Mucosa of gallbladder (tissue), 1 donor: ENCODE results near the gene ADK. TPM values are rescaled to one million over a fixed set of nuclear protein-coding genes. Genes with fewer than 3 reads are reported as not detected.
"Not testable (repeated sequence)": the region's sequence is repeated elsewhere in the genome, so short reads cannot be mapped to it uniquely, and the experiment has no call there.

Experiments used
- DNase-seq: peaks from one replicate; pipeline ENCODE4 v3.0.0-alpha.2; 2020; ENCODE audit warnings: low spot score
- total RNA-seq: library from RNA; stranded (reverse); gene quantifications from one replicate; pipeline ENCODE4 v1.2.1, GENCODE V29; 2021
- donor health status: DM: no; HTN: no; CAD: no.

Gene ADK
- total RNA-seq, 1 donor from 2014 or later = 13.0 TPM

- no peak for DNase-seq
Observed at GRCh38 chr10:74419958-74420375, 268.9 kb downstream of the ADK start.

- DNase-seq = no peak
Observed at GRCh38 chr10:74424565-74424964, 273.5 kb downstream of the ADK start.

GRCh38 chr10:74425456-74426001 lies 274.5 kb downstream of the ADK start:
- no peak for DNase-seq

GRCh38 chr10:74431816-74432215 lies 280.8 kb downstream of the ADK start:
- DNase-seq = no peak

GRCh38 chr10:74432841-74433594 lies 282.0 kb downstream of the ADK start:
- DNase-seq = no peak

DNA sequence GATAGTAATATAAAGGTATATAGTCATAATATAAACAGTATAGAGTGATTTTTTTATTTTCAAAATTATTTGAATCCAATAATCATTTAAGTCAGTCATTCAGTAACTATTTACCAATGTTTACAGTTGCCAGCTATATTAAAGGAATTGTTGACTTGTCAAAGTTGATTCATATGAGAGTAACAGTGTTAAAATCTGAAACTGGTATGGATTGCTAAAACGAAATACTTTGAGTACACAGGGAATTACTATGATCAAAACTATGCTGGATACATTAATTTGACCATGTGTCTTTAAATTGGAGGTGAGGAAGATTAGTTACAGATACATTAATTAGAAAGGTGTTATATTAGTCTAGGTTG lies 282.6 kb downstream of the ADK start:
- no peak for DNase-seq

DNA sequence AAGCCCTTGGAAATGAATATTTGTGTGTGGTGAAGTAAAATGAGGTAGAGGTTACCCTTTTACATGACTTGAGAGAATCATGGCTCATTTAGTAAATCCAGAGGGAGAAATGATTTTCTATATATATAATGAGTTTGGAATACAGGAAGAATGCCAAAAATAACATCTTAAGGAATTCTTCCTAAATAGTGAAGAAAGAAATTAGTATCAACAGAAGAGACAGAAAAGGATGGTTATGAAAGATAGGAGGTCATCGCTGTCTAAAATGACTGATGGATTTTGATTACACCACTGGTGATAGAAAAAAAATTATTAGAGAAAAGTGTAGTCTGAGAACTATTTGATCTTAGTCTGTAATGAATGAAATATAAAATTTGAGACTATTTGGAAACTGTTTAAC lies 283.0 kb downstream of the ADK start:
- no peak for DNase-seq

GRCh38 chr10:74434547-74434946 lies 283.5 kb downstream of the ADK start:
- no peak for DNase-seq

DNA sequence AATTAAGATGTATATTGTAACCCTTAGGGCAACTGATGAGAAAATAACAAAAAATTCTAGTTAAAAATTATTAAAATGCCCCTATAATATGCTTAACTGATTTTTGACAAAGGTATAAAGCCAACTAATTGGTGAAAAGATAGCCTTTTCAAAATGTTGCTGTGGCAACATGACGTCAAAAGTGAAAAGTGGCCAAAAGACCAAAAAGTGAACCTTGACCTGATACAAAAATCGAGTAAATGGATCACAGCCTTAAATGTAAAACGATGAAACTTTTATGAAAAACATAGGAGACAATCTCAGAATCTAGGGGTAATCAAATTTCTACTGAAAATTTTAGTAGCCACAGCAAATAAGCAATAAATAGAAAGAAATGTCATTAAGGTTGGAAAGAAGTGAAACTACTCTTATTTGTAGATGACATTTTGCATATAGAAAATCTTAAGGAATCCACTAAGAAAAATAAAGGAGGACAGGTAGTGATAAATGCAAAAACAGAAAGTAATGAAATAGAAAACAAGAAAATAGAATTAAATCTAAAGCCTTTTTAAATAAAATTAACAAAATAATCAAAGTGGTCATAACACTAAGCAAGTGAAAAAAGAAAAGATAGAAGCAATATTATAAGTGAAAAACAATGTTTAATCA lies 285.6 kb downstream of the ADK start:
- no peak for DNase-seq

- no peak for DNase-seq
Observed at GRCh38 chr10:74437822-74438221, 286.8 kb downstream of the ADK start.

DNA sequence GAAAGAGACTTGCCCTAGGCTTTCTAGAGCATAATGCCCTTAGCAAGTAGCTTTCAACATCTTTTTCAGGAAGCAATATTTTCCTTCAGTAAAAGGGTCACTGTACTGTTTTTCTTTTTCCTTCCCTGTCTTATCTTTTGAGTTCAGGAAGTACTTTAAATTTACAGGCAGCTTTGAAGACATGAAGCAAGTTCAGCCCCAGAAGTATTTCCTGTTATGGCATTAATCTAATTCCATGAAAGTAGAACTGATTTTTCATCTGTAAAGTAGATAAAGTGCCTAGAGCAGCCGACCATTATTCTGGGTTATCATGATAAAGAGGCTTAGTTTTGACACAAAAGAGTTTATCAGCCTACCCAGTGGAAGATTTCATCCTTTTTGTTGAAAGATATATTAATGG lies 288.2 kb downstream of the ADK start:
- no peak for DNase-seq

DNA sequence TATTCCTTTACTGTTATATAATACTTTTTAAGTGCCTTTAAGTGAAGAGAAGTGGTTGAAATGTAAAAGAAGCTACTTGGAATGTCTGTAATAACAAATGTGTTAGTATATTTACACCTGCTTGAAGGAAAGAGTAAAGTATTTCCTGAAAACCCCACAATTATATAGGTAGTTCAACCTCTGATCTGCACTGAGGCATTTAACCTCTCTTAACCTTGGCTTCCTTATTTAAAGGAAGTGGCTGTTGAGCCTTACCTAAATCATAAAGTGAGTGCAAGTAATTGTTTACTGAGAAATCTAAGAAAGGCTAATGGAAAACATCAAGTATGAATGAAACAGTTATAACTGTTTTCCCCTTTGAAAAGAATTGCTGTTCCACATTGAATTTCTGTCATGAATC lies 294.5 kb downstream of the ADK start:
- no peak for DNase-seq

- no peak for DNase-seq
Observed at GRCh38 chr10:74450602-74451001, 299.6 kb downstream of the ADK start.

GRCh38 chr10:74451127-74451829 lies 300.3 kb downstream of the ADK start:
- DNase-seq = no peak

DNA sequence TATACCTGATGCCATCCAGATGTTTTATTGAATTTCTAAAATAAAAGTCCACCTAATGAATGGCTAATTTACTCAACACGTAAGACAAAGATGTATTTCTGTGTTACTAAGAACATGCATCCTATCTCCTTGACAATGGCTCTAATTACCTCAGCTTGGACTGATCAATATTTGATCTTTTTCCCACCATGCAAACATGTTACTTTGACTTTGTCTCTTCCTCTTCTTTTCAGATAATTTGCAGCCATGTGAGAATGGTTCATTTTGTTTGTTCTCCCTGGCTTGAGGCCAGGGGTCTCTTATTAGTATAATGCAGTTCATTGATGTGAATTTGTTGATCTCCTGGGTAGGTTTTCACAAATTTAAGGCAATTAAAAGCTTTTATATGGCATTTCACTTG lies 302.1 kb downstream of the ADK start:
- no peak for DNase-seq

- DNase-seq = not testable (repeated sequence)
Observed at GRCh38 chr10:74457478-74457877, 306.5 kb downstream of the ADK start.

DNA sequence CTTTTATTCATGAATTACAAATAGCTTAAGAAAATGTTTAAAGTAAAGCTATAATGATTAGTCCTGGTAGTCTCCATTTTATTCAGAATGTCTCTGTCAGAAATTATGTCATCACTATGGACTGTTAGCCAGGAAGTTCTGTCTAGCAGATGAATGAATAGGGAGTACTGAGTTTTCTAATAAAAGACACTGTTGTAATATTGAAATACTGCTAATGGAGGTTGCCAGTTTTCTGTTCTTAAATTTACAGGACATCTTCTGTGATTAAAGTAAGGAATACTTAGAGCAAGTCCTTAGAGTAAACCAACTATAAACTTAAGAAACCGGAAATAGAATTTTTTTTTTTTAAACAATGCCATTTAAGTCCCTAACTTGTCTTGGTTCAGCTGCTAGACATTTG lies 309.8 kb downstream of the ADK start:
- DNase-seq = no peak

DNA sequence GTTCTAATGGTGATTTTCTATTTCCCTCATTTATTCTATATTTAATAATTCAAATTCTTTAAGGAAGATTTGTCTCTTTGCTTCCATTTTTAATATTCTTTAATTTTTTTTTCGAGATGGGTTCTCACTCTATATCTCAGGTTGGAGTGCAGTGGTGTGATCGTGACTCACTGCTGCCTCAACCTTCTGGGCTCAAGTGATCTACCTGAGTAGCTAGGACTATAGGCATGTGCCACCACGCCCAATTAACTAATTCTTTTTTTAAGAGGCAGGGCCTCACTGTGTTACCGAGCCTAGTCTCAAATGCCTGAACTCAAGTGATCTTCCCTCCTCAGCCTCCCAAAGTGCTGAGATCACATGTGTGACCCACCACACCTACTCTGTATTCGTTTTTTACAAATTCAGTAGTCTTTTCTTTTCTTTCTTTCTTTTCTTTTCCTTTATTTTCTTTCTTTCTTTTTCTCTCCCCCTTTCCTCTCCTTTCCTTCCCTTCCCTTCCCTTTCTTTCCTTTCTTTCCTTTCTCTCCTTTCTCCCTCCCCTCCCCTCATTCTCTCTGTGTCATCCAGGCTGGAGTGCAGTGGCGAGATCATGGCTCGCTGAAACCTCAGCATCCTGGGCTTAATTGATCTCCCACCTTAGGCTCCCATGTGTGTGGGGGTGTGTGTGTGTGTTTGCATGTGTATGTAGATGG lies 323.1 kb downstream of the ADK start:
- no peak for DNase-seq

DNA sequence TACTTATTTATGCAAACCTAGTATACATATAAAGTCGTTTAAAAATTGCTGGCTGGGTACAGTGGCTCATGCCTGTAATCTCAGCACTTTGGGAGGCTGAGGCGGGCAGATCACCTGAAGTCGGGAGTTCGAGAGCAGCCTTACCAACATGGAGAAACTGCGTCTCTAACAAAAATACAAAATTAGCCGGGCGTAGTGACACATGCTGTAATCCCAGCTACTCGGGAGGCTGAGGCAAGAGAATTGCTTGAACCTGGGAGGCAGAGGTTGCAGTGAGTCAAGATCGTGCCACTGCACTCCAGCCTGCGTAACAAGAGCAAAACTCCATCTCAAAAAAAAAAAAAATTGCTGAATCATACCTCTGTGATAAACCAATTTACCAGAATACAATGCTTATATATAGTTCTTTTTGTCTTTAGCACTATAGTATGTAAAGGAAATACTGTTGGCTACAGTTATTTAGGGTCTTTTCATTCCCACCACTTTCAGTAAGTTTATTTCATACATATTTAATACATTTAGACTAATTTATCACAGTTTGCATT lies 325.2 kb downstream of the ADK start:
- not testable (repeated sequence) for DNase-seq

GRCh38 chr10:74480778-74481177 lies 329.8 kb downstream of the ADK start:
- DNase-seq = no peak

GRCh38 chr10:74483356-74483755 lies 332.3 kb downstream of the ADK start:
- no peak for DNase-seq

- DNase-seq = no peak
Observed at GRCh38 chr10:74485283-74485682, 334.3 kb downstream of the ADK start.
